GM12875 (cell line): ENCODE results near the gene ST8SIA5.

Experiments
- H3K4me3 ChIP-seq: one replicate; pipeline ENCODE4 v1.5.1; 2011; ENCODE audit warnings: low read depth, low read length, control low read depth
- CTCF ChIP-seq: IDR thresholded peaks from 2 replicates; pipeline ENCODE4 v1.5.1; 2011; ENCODE audit warnings: low read depth, mild to moderate bottlenecking, control low read depth, inconsistent platforms, low read length, moderate library complexity, borderline replicate concordance; ENCODE audit not compliant: insufficient read depth

The ST8SIA5 gene

GRCh38 chr18:46649071-46649862 lies 107.6 kb downstream of the ST8SIA5 start:
- TF ChIP-seq CTCF, result no peak
- no peak overlapping the region for H3K4me3 ChIP-seq

DNA sequence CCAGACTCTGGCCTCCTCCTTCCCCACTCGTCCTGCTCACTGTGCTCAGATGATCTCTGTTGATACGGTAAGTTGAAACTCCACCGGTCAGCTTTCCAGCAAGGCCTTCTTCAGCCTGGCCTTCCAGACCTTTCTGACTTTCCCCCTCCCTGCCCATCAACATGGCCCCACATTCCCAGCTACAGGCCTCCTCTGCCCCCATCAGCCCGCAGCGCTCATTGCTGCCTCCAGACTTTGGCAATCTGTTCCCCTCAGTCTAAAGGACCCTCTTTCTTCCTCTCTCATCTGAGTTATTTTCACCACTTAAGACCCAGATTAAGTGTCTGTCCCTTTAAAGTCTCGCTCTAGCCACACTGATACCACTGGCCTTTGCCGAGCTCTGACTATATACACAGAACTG lies 110.4 kb downstream of the ST8SIA5 start:
- no peak for TF ChIP-seq CTCF
- no peak overlapping the region for H3K4me3 ChIP-seq

- H3K4me3 ChIP-seq, result no peak overlapping the region
- TF ChIP-seq CTCF, result no peak
These were observed 114.3 kb downstream of the ST8SIA5 start for GRCh38 chr18:46642561-46642960.

GRCh38 chr18:46641917-46642316 lies 114.9 kb downstream of the ST8SIA5 start:
- no peak for TF ChIP-seq CTCF
- H3K4me3 ChIP-seq, result no peak overlapping the region

DNA sequence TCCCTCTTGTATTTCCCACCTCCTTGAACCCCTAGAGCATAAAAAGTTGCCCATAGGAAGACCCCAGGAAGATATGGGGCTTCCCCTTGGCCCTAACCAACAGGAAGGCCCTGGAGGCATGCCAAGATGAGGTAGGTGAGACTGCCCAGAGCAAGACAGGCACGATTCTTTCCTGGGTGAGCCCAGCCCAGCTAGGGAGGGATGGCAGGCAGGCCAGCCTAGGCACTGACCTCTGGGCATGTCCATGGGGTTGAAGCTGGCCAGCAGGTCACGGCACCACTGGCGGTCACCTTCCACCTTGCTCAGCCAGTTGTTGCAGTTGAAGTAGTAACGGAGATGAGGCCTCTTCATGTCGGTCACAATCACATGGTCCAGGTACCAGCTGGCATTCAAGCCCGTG lies 117.5 kb downstream of the ST8SIA5 start:
- no peak overlapping the region for H3K4me3 ChIP-seq
- no peak for TF ChIP-seq CTCF

- no peak overlapping the region for H3K4me3 ChIP-seq
- TF ChIP-seq CTCF, result no peak
These were observed 120.7 kb downstream of the ST8SIA5 start for GRCh38 chr18:46636040-46636630.
